DND-41 (cell line): Measurements from ENCODE around the gene GPC4.

Experiments
- ATAC-seq: fragments of 200-7000 bp; cut with Tn5 transposase; 3 replicates; pipeline ENCODE4 v1.9.1; 2021; ENCODE audit warnings: low read depth; ENCODE audit not compliant: insufficient read depth
- DNase-seq: peaks from one replicate; pipeline ENCODE4 v3.0.0-alpha.2; 2020
- H2AFZ ChIP-seq: 2 replicates; pipeline ENCODE4 v1.6.0; 2012; ENCODE audit warnings: low read depth, low read length
- H3K27ac ChIP-seq: 2 replicates; pipeline ENCODE4 v1.5.1; 2012; ENCODE audit warnings: low read length, inconsistent platforms
- H3K27me3 ChIP-seq: fragments of 200-600 bp; sonication (generic); 2 replicates; pipeline ENCODE4 v1.6.0; 2012; ENCODE audit warnings: low read length, mild to moderate bottlenecking, inconsistent platforms; ENCODE audit not compliant: insufficient read depth, poor library complexity
- H3K36me3 ChIP-seq: 2 replicates; pipeline ENCODE4 v1.5.1; 2012; ENCODE audit warnings: low read length, inconsistent platforms; ENCODE audit not compliant: insufficient read depth
- H3K4me1 ChIP-seq: 2 replicates; pipeline ENCODE4 v1.5.1; 2012; ENCODE audit warnings: mild to moderate bottlenecking, low read length; ENCODE audit not compliant: insufficient read depth
- H3K4me2 ChIP-seq: 2 replicates; pipeline ENCODE4 v1.6.0; 2012; ENCODE audit warnings: mild to moderate bottlenecking, moderate library complexity, low read length, inconsistent platforms; ENCODE audit not compliant: insufficient read depth
- H3K4me3 ChIP-seq, 2 experiments: fragments of 200-600 bp in 1 of 2; shearing (Covaris generic) in 1 of 2; 2 replicates each; pipeline ENCODE4 v1.5.1; 2012 to 2016; ENCODE audit warnings: inconsistent platforms in 2 of 2, low read length in 2 of 2, mild to moderate bottlenecking in 2 of 2, low read depth in 1 of 2, moderate library complexity in 1 of 2
- H3K79me2 ChIP-seq: 2 replicates; pipeline ENCODE4 v1.6.0; 2012; ENCODE audit warnings: low read length, inconsistent platforms; ENCODE audit not compliant: insufficient read depth
- H3K9ac ChIP-seq: 2 replicates; pipeline ENCODE4 v1.6.0; 2012; ENCODE audit warnings: low read depth, mild to moderate bottlenecking, inconsistent platforms, low read length, moderate library complexity
- H3K9me3 ChIP-seq: 2 replicates; pipeline ENCODE4 v1.5.1; 2012; ENCODE audit warnings: low read length, moderate library complexity, mild to moderate bottlenecking, inconsistent platforms; ENCODE audit not compliant: insufficient read depth, severe bottlenecking
- H4K20me1 ChIP-seq: 2 replicates; pipeline ENCODE4 v1.6.0; 2012; ENCODE audit warnings: low read length; ENCODE audit not compliant: insufficient read depth
- CTCF ChIP-seq: IDR thresholded peaks from 2 replicates; pipeline ENCODE4 v1.5.1; 2012; ENCODE audit warnings: borderline replicate concordance, low read length, moderate library complexity, mild to moderate bottlenecking; ENCODE audit not compliant: poor library complexity, severe bottlenecking; ENCODE audit errors: extremely low read depth
- EZH2 ChIP-seq: IDR thresholded peaks from 3 replicates; pipeline ENCODE4 v1.6.1; 2012; ENCODE audit warnings: borderline replicate concordance, low read depth, mild to moderate bottlenecking, moderate library complexity, low read length, inconsistent platforms; ENCODE audit not compliant: severe bottlenecking

Gene GPC4

GRCh38 chrX:133414406-133415275 is 648 bp downstream of the GPC4 start:
- Histone ChIP-seq H3K27me3 (peaks cover 21% of the 10 kb centered on the region), H3K36me3 (no peaks in the 10 kb centered on the region), H4K20me1 (no peaks in the 10 kb centered on the region), H3K79me2 (no peaks in the 10 kb centered on the region), H2AFZ (peak overlapping the region; percentile 71), H3K4me2 (peak overlapping the region; percentile 95), H3K9me3 (no peaks in the 10 kb centered on the region), H3K9ac (peak overlapping the region; percentile 57), H3K4me3 (peak overlapping the region; percentile 28 to 63; a peak in 3 of 4 replicates), H3K27ac (no peak overlapping the region; the same call in 1 of the 2 replicates), H3K4me1 (peaks cover 15% of the 10 kb centered on the region)
- peak; percentile 23 for DNase-seq
- TF ChIP-seq CTCF (no peak), EZH2 (peak; percentile 88)
- peak; percentile 69 for ATAC-seq

DNA sequence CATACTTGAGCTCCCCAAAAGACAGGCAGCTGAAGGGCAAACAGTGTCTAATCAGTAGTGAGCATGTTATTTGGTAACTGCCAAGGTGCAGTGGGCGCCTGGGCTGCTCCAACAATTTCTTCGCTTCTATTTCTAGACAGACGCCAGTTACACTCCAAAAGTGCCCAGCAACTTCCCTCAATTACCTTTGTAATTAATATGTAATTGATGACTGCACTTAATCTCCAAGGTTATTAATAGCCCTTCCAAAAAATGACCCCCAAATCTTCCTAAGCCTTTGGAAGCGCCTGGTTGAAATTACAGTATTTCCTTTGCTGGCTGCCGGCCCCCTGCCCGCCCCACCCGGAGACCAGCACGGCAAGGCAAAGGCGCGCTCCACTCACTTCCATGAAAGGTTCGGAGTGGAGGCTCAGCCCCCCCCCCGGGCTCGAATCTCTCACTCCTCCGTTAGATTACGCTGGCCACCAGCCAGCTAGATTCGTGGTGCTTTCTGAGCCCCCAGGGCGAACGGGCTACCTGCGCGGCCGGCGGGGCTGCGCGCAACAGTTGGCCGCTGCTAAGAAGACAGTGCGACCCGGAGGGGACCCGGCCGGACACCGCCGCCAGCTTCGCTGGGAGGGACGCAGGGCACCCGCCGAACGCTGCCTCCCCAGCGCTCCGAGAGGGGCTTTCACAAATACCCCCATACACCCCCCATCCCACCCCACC is 1.9 kb downstream of the GPC4 start:
- Histone ChIP-seq H3K9me3 (no peaks in the 10 kb centered on the region), H3K36me3 (no peaks in the 10 kb centered on the region), H3K27ac (no peak overlapping the region), H3K4me1 (peaks cover 15% of the 10 kb centered on the region), H4K20me1 (no peaks in the 10 kb centered on the region), H3K79me2 (no peaks in the 10 kb centered on the region), H3K4me2 (no peak overlapping the region), H2AFZ (no peak overlapping the region), H3K4me3 (no peak overlapping the region), H3K9ac (no peak overlapping the region), H3K27me3 (peaks cover 21% of the 10 kb centered on the region)
- ATAC-seq (no peak), DNase-seq (no peak)
- TF ChIP-seq EZH2: no peak
- no peak for TF ChIP-seq CTCF

DNA sequence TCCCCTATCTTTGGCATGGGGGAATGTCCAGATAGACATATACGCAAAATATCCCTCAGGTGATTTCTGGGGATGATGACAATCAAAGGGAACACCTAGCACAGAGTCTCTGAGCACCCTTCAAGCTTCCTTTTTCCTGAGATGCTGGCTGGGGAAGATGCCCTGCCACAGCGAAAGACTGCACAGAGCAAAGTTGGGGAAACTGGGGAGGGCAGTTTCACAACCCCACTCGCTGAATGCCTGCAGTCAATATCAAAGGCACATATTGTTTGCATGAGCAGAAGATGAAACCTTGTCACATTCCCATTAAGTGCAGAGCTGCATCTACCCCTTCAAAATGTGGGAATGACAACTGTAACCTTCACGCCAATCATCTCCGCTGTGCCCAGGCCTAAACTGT is 2.6 kb downstream of the GPC4 start:
- Histone ChIP-seq H3K27me3 (peaks cover 21% of the 10 kb centered on the region), H3K9me3 (no peaks in the 10 kb centered on the region), H3K4me3 (no peak overlapping the region), H3K4me2 (no peak overlapping the region), H3K36me3 (no peaks in the 10 kb centered on the region), H3K27ac (no peak overlapping the region), H3K4me1 (peaks cover 15% of the 10 kb centered on the region), H4K20me1 (no peaks in the 10 kb centered on the region), H2AFZ (no peak overlapping the region), H3K9ac (no peak overlapping the region), H3K79me2 (no peaks in the 10 kb centered on the region)
- DNase-seq: no peak
- TF ChIP-seq EZH2: no peak
- ATAC-seq: no peak

DNA sequence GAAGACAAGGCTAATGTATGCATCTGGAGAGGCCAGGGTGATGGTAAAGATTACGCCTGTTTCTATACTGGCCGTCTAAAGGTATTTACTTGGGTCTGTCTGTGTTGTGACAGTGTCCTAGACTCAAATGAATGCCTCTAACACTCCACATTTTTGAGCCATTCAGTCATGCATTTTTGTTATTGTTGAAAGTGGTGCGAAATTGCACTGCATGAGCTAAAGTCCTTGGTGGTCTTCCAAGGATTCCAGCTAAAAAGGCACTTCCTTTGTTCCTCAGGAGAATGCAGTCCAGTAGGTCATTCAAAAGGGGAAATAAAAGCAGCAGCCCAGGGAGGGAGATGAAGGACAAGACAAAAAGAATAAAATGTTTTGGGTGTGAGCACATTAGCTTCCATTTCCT is 3.0 kb downstream of the GPC4 start:
- Histone ChIP-seq H3K9ac (no peak overlapping the region), H3K4me3 (no peak overlapping the region), H3K4me2 (no peak overlapping the region), H3K4me1 (peaks cover 15% of the 10 kb centered on the region), H3K9me3 (no peaks in the 10 kb centered on the region), H2AFZ (no peak overlapping the region), H3K36me3 (no peaks in the 10 kb centered on the region), H3K27ac (no peak overlapping the region), H4K20me1 (no peaks in the 10 kb centered on the region), H3K79me2 (no peaks in the 10 kb centered on the region), H3K27me3 (peaks cover 21% of the 10 kb centered on the region)
- TF ChIP-seq CTCF: no peak
- DNase-seq (no peak), ATAC-seq (no peak)
